HG03520 (cell line): ENCODE results near the gene GTPBP4.
A peak's percentile ranks its signal among the peaks of the same experiment; 100 is the strongest.
"Not testable (repeated sequence)": the region's sequence is repeated elsewhere in the genome, so short reads cannot be mapped to it uniquely, and the experiment has no call there.

Experiments used
- ATAC-seq: cut with Tn5 transposase; IDR thresholded peaks from one replicate; pipeline ENCODE4 v1.9.1; 2021; ENCODE audit warnings: mild to moderate bottlenecking, moderate library complexity; ENCODE audit not compliant: unreplicated experiment

GTPBP4 gene

GRCh38 chr10:988667-989545 is 672 bp downstream of the GTPBP4 start:
- peak; percentile 14 for ATAC-seq

- ATAC-seq, result no peak
Measured at GRCh38 chr10:990808-991207, 2.6 kb downstream of the GTPBP4 start.

DNA sequence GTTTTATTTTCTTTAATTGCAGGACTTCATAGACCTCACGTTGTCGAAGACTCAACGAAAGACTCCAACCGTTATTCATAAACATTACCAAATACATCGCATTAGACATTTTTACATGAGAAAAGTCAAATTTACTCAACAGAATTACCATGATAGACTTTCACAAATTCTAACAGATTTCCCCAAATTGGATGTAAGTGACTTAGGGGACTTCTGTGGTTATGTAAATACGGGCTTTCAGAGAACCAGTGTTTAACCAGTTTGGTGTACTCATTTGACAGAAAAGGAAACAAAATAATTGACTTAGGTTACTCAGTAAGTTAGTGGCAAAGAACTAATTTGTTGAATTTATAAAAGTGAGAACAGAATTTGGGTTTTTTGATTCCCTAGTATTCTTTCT is 4.2 kb downstream of the GTPBP4 start:
- no peak for ATAC-seq

- ATAC-seq, result no peak
Measured at GRCh38 chr10:992871-993270, 4.6 kb downstream of the GTPBP4 start.

DNA sequence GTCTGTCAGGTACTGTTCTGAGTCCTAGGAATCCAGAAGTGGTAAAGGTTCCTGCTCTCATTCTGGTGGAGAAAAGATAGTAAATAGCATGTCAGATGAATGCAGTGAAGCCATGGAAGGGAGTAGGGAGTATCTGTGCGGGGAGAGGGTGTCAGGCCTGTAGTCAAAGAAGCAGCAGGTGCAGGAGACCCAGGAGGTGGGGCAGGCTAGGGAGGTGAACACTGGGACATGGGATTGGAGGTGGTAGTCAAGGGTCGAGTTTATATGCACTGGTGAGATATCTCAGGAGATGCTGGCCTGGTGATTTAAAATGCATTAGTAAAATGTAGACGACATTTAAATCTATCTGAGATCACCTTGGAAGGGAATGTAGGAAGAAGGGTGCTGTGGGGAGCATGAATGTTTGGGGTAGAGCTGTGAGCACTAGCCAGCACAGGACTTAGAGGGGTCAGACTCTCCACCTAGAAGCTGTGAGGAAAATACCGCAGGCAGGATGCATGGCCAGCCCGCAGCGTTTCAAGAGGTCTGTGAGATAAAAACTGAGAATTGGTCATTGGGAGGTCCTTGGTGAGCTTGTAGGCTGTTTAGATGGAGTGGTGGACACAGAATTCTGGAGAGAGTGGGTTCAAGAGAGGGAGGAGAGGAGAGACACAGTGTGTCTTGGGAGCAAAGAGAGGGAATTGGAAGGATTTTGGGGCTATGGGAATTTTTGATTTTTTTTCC is 6.8 kb downstream of the GTPBP4 start:
- no peak for ATAC-seq

DNA sequence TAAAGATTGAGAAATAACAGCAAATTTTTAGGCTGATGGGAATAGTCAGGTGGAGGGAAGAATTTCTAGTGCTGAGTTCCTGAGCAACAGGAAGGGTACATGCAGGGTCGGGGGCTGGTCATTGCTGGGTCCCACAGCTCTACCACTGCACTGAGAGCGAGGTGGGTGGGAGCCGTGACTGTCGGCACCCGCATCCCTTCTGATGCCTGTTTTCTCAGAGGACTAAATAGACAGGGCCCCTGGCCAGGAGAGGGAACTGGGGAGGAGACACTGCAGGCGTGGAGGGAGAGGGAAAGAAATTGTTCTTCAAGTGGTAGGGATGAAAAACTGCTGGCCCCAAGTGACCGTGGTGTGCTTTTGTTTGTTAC is 7.3 kb downstream of the GTPBP4 start:
- no peak for ATAC-seq

- no peak for ATAC-seq
Measured at GRCh38 chr10:996031-996430, 7.8 kb downstream of the GTPBP4 start.

GRCh38 chr10:997266-998022 is 9.2 kb downstream of the GTPBP4 start:
- ATAC-seq, result no peak

DNA sequence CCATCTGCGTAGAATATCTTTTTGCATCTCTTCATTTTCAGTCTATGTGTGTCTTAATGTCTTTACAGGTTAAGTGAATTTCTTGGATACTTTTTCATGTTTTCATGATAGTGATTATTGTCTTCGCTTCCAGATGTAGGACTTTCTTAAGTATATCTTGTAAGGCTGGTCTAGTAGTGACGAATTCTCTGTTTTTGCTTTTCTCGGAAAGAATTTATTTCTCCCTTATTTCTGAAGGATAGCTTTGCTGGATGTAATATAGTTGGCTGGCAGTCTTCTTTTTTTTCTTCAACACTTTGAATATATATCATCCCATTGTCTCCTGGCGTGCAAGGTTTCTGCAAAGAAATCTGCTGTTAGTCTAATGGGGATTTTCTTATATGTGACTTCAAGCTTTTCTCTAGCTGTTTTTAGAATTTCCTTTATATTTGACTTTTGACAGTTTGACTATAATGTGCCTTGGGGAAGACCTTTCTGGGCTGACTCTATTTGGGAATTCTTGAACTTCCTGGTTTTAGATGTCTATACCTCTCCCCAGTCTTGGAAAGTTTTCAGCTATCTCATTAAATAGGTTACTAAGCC is 14.3 kb downstream of the GTPBP4 start:
- no peak for ATAC-seq

- no peak for ATAC-seq
Measured at GRCh38 chr10:1003884-1004670, 15.8 kb downstream of the GTPBP4 start.

DNA sequence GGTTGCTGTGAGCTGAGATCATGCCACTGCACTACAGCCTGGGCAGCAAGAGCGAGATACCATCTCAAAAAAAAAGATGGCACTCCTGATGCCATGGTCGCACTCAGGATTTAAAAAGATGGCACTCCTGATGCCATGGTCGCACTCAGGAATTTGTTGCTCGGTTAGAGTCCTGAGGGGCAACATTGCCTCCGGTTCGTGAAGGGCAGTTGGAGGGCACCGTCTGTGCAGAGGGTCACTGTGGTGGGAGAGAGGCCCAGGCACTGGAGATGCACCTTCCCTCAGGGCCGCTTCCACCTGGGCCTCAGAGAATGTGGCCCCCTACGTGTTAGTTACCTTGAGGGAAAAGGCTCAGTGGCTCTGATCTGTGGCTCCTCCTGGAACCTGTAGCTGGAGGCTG is 18.3 kb downstream of the GTPBP4 start:
- no peak for ATAC-seq

DNA sequence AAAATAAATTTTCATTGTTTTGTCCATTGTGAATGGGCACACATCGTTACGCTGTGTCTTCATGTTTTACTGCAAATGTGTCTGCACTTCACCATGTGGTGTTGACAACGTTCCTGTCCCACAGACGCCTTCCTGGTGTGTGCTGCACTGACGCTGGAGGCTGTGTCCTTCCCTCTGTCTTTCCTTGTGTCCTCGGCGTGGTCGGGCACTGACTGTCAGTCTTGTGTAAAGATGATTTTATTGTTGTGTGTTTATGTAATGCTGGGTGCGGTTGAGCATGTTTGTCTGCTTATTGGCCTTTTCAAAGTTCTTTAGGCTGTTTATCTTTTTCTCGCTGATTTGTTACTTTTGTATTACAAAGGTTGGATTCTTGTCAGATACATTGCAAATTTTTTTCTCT is 19.3 kb downstream of the GTPBP4 start:
- ATAC-seq, result no peak

DNA sequence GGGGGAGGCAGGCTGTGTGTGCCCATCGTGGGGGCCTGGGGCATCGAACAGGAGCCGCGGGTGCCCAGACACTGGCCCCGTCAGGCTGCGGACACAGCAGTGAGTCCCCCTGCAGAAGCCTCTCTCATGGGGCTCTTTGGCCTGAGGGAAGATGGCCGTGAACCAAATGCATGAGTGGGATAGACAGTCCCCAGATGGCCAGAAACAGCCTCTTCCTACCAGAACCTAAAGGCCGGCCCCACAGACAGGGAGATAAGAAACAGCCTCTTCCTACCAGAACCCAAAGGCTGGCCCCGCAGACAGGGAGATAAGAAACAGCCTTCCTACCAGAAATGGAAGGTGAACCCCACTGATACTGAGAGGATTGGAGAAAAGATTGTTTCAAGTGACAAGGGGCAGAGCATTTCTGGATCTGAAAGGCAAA is 20.8 kb downstream of the GTPBP4 start:
- ATAC-seq, result no peak

GRCh38 chr10:1009947-1010346 is 21.7 kb downstream of the GTPBP4 start:
- ATAC-seq, result not testable (repeated sequence)

GRCh38 chr10:1010703-1011102 is 22.5 kb downstream of the GTPBP4 start:
- ATAC-seq, result no peak

- no peak for ATAC-seq
Measured at GRCh38 chr10:1011696-1012095, 23.5 kb downstream of the GTPBP4 start.

GRCh38 chr10:1015688-1016087 is 27.5 kb downstream of the GTPBP4 start:
- no peak for ATAC-seq

DNA sequence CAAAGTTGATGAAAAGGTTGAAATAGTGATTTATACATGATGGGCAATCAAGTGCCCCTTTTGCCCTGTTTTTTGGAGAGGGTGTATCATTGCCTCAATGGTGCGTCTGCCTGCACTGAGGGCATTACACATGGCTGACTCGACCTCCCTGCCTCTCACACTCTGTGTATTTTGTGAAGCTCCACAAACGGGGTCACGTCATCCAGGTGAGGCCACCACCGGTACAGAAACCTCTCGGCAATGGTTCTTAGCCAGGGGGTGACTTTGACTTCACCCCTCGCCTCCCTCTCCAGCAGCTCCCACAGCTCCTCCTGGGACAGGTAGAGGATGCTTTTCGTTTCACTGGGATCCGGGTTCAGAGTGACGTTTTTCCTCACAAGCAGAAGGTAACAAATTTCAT is 31.1 kb downstream of the GTPBP4 start:
- no peak for ATAC-seq

GRCh38 chr10:1020460-1020859 is 32.2 kb downstream of the GTPBP4 start:
- ATAC-seq, result no peak

DNA sequence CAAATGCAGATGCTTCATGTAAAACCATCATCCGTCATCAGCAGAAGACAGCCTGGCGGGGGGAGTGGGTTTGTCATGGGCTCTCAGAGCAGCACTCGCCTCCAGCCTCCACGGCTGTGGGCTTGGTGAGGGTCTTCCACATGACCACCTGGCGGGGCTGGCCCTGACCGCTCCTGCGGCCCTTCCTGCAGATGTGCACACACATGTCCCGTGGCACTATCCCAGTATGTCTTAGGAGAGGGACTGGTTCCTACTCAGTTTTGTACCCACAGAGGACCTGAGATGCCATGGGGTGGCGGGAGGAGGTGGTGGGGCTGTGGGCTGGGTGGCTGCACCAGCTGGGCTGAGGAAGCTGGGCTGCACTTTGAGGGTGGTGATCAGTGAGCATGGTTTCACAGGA is 32.7 kb downstream of the GTPBP4 start:
- ATAC-seq, result no peak
